SU-DHL-6 (cell line): ENCODE measurements around the gene SF3B3.

Experiments
- EZH2phosphoT487 ChIP-seq: fragments of 200-600 bp; sonication (generic), shearing (Covaris generic); conservative IDR thresholded peaks from 2 replicates; pipeline ENCODE4 v1.6.1; 2018; ENCODE audit warnings: mild to moderate bottlenecking, antibody characterized with exemption, low read length, moderate library complexity, mixed read lengths
- TF ChIP-seq, protein P1 (sequence below): fragments of 200-600 bp; sonication (generic); IDR thresholded peaks from one replicate; pipeline ENCODE4 v1.5.1; 2017; ENCODE audit warnings: antibody characterized with exemption, mild to moderate bottlenecking, low read length, moderate library complexity; ENCODE audit not compliant: insufficient read depth, poor library complexity, severe bottlenecking

GRCh38 chr16:70496513-70496912 is 27.1 kb upstream of the SF3B3 start:
- TF ChIP-seq, protein P1, sequence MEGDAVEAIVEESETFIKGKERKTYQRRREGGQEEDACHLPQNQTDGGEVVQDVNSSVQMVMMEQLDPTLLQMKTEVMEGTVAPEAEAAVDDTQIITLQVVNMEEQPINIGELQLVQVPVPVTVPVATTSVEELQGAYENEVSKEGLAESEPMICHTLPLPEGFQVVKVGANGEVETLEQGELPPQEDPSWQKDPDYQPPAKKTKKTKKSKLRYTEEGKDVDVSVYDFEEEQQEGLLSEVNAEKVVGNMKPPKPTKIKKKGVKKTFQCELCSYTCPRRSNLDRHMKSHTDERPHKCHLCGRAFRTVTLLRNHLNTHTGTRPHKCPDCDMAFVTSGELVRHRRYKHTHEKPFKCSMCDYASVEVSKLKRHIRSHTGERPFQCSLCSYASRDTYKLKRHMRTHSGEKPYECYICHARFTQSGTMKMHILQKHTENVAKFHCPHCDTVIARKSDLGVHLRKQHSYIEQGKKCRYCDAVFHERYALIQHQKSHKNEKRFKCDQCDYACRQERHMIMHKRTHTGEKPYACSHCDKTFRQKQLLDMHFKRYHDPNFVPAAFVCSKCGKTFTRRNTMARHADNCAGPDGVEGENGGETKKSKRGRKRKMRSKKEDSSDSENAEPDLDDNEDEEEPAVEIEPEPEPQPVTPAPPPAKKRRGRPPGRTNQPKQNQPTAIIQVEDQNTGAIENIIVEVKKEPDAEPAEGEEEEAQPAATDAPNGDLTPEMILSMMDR = no peak
- no peak for TF ChIP-seq EZH2phosphoT487
